Measurements from ENCODE around the gene CASTOR1.

Gene CASTOR1

GRCh38 chr22:30309951-30310741 is 20.8 kb upstream of the CASTOR1 start:
- TF ChIP-seq CTCF (conservative IDR thresholded peaks at IDR 0.05) (no peak), ZFX (IDR thresholded peaks at IDR 0.05) (no peak)
- H3K27ac ChIP-seq = peak overlapping the region; percentile 63

GRCh38 chr22:30308518-30309230 is 19.4 kb upstream of the CASTOR1 start:
- H3K27ac ChIP-seq = 0 out of 2 replicates have a peak overlapping the region, but pooled peaks have one; percentile 63
- TF ChIP-seq CTCF (conservative IDR thresholded peaks at IDR 0.05) = no peak
- no peak for TF ChIP-seq ZFX (IDR thresholded peaks at IDR 0.05)

GRCh38 chr22:30308093-30308492 is 18.8 kb upstream of the CASTOR1 start:
- TF ChIP-seq ZFX (IDR thresholded peaks at IDR 0.05) (no peak), CTCF (conservative IDR thresholded peaks at IDR 0.05) (no peak)
- 0 out of 2 replicates have a peak overlapping the region, but pooled peaks have one; percentile 16 for H3K27ac ChIP-seq

- 0 out of 2 replicates have a peak overlapping the region, but pooled peaks have one; percentile 16 for H3K27ac ChIP-seq
- TF ChIP-seq CTCF (conservative IDR thresholded peaks at IDR 0.05) (no peak), ZFX (IDR thresholded peaks at IDR 0.05) (no peak)
Observed at GRCh38 chr22:30307041-30307574, 17.8 kb upstream of the CASTOR1 start.

GRCh38 chr22:30306627-30307011 is 17.3 kb upstream of the CASTOR1 start:
- TF ChIP-seq CTCF (conservative IDR thresholded peaks at IDR 0.05) = no peak
- TF ChIP-seq ZFX (IDR thresholded peaks at IDR 0.05) = no peak
- 0 out of 2 replicates have a peak overlapping the region, but pooled peaks have one; percentile 16 for H3K27ac ChIP-seq

- peak overlapping the region; percentile 67 for H3K27ac ChIP-seq
Observed at GRCh38 chr22:30305906-30306626, 16.8 kb upstream of the CASTOR1 start.

More at GRCh38 chr22:30305906-30306626, 16.8 kb upstream of the CASTOR1 start:
- no peak for TF ChIP-seq CTCF (conservative IDR thresholded peaks at IDR 0.05)
- TF ChIP-seq ZFX (IDR thresholded peaks at IDR 0.05) = no peak
